ENCODE measurements around the gene KIF14.

DNA sequence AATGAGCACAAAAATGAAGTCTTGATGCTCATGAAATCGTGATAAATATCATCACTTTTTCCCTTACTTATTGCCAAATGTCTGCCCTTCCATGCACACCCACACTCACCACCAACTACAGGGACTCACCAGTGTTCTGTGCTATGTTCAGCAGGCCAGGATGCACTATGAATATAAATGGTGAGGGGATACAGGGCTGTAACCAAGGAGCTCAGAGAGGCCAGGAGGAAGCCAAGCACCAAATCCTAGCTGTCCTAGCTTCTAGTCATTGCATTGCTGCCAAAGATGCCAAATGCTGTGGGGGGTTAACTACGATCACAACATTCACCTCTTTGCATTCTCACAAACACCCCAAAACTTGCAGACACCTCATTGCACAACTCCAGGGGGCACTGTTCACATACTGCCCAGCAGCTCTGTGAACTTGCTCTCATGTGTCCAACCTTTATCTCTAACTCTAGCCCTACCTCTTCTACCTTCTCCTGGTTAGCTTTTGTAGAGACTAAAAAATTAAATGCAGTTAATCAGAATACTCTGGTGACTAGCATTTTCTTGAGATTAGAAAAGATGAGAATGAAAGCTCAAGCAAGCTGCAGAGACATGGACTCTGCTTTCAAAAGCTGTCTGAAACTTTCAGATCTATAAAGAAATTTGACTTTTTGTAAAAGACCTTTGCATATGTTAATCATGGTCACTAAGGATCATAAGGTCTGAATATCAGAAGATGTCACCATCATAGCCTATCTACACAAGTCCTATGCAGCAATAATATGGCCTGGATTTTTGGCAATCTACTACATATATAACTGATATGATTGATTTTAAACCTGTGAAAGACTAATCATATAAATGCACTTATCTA is 13.9 kb upstream of the KIF14 start:
- TF ChIP-seq, protein P1, sequence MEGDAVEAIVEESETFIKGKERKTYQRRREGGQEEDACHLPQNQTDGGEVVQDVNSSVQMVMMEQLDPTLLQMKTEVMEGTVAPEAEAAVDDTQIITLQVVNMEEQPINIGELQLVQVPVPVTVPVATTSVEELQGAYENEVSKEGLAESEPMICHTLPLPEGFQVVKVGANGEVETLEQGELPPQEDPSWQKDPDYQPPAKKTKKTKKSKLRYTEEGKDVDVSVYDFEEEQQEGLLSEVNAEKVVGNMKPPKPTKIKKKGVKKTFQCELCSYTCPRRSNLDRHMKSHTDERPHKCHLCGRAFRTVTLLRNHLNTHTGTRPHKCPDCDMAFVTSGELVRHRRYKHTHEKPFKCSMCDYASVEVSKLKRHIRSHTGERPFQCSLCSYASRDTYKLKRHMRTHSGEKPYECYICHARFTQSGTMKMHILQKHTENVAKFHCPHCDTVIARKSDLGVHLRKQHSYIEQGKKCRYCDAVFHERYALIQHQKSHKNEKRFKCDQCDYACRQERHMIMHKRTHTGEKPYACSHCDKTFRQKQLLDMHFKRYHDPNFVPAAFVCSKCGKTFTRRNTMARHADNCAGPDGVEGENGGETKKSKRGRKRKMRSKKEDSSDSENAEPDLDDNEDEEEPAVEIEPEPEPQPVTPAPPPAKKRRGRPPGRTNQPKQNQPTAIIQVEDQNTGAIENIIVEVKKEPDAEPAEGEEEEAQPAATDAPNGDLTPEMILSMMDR (IDR thresholded peaks at IDR 0.05; ENCODE audit: poor library complexity): no peak
- TF ChIP-seq EZH2 (IDR thresholded peaks at IDR 0.05; ENCODE audit: borderline replicate concordance): no peak

Measured in hepatocyte (in vitro differentiated cells).